GM19023 (cell line): ENCODE data around the gene B4GALT5.
"Not testable (repeated sequence)": the region's sequence is repeated elsewhere in the genome, so short reads cannot be mapped to it uniquely, and the experiment has no call there.

ENCODE experiments used
- ATAC-seq: cut with Tn5 transposase; IDR thresholded peaks from one replicate; pipeline ENCODE4 v1.9.1; 2021; ENCODE audit warnings: mild to moderate bottlenecking, moderate library complexity; ENCODE audit not compliant: unreplicated experiment

Gene B4GALT5

DNA sequence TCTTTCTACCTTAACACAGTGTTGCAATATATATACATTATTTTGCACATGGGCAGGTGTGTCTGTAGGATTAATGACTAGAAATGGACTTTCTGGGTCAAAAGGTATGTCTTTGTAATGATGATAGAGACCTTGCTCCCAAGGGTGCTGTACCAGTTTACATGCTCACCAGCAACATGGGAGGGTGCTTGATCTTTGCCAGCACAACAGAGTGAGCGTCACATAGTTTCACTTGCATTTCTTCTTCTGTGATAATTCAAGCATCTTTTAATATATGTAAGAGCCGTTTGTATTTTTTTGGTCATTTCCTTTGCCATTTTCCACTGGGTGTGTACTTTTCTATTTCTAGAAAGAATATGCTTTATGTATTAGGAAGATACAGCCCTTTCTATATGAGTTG, 23.6 kb upstream of the B4GALT5 start:
- no peak for ATAC-seq

DNA sequence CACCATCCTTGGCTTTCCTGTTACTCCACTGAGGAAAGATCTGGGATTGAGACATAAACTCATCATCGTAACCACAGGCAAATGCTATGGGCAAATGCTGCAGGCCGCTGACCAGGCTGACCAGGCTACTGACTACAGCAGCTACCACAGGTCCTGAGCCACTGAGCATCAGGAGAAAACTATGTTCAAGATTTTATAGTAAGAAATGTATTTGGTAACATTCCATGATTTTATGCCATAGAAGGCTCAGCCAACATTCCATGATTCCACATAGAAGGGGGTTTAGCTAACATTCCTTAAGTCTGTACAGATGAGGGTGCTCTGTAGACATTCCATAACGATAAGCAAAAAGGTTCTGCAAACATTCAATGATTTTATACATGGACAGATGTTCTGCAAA, 16.1 kb upstream of the B4GALT5 start:
- ATAC-seq: no peak

DNA sequence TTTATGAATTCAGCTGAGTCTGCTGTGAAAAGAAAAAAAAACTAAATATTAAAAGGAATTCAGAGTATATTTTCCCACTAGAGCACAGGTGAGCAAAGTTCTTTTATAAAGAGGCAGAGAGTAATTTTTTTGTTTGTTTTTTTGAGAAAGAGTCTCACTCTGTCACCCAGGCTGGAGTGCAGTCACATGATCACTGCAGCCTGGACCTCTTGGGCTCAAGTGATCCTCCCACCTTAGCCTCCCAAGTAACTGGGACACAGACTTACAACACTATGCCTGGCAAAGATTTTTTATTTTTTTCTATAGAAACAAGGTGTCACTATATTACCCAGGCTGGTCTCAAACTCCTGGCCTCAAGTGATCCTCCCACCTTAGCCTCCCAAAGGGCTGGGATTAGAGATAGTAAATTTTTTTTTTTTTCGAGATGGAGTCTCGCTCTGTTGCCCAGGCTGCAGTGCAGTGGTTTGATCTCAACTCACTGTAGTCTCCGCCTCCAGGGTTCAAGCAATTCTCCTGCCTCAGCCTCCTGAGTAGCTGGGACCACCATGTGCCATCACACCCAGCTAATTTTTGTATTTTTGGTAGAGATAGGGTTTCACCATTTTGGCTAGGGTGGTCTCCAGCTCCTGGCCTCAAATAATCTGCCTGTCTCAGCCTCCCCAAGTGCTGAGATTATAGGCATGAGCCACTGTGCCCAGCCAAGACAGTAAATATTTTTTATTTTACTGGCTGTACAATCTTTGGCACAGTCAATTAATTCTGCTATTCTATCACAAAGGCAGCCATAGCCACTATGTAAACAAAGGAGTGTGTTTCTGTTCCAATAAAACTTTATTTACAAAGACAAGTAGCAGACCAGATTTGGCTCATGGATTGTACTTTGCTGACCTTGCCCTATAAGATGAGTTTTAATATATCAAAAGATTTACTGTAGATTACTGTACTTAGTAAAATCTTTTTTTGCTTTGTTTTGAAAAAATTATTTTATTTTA, 14.5 kb upstream of the B4GALT5 start:
- no peak for ATAC-seq

DNA sequence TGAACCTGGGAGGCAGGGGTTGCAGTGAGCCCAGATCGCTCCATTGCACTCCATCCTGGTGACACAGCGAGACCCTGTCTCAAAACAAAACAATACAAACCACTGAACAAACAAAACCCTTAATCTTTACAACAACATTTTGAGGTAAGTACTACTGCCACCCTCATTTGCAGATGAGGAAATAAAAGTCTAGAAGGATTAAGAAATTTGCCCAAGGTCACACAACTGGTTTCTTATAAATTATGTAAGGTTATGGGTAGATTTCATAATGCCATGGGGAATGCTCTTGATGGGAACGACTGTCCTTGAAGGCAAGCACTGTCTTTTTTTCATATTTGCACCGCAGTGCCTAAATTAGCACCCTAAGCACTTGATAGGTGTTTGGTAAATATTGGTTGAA, 13.8 kb upstream of the B4GALT5 start:
- ATAC-seq: no peak

DNA sequence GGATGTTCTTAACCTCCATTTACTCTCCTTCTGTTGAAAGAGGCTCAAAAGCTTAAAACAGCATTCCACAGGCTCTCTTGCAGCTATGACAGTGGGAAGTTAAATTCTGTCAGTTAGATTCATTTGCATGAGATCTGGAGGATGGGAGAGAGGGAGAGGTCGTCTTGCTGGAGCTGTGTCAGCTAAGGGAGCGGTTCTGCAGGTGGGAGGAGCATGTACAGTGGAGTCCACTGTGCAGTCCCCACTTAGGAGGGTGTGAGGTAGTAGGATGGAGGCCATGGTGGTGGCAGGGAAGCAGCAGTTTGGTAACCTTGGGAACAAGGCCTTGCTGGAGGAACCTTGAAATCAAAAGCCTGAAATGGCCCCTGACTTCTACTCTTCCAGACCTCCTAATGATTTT, 12.0 kb upstream of the B4GALT5 start:
- ATAC-seq: no peak

DNA sequence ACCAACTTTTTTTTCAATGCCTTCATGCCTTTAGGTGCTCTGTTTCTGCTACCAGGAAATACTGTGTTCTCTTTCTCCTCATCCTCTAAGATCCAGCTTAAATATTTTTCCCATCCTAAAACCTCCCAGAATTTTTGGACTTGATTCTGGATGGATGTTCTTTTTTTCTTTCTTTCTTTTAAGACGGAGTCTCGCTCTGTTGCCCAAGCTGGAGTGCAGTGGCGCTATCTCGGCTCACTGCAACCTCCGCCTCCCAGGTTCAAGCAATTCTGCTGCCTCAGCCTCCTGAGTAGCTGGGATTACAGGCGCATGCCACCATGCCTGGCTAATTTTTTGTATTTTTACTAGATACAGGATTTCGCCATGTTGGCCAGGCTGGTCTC, 11.5 kb upstream of the B4GALT5 start:
- not testable (repeated sequence) for ATAC-seq

DNA sequence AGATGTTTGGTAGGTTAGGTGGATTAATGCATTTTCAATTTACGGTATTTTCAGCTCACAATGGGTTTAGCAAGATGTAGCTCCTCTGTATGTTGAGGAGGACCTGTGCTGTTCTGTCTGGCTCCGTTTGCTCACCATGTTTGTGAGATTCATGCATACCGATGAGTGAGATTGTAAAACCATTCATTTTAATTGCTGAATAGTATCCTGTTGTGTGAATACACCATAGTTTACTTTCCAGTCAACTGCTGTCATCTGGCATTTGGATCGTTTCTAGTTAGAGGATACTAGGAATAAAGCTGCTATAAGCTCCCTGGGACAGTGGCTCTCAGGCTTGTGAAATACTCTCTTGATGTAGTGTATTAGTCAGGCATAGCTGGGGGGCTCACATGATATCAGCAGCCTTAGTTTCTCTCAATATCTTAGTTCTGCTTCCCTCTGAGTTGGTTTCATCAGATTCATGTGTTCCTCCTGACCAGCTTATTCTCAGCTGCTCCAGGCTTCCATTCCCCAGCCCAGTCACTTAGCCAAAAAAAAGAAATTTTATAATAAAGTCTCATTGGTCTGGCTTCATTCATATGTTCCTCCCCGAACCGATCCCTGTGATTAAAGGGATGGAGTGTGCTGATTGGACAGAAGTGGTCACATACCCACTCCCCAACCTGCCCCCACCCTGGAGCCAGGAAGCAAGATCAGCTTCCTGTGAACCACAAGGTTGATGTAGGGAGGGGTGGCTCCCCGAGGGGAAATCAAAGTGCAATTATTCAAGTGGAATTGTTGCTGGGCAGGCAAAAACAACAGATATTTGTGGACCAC, 10.9 kb upstream of the B4GALT5 start:
- no peak for ATAC-seq

DNA sequence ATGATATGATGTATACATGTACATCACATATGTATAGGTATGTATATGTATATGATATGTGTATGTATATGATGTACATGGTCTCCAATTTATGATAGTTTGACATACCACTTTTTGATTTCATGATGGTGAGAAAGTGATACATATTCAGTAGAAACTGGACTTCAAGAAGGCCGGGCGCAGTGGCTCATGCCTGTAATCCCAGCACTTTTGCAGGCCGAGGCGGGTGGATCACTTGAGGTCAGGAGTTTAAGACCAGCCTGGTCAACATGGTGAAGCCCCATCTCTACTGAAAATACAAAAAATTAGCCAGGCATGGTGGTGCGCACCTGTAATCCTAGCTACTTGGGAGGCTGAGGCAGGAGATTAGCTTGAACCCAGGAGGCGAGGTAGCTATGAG, 10.1 kb upstream of the B4GALT5 start:
- not testable (repeated sequence) for ATAC-seq

DNA sequence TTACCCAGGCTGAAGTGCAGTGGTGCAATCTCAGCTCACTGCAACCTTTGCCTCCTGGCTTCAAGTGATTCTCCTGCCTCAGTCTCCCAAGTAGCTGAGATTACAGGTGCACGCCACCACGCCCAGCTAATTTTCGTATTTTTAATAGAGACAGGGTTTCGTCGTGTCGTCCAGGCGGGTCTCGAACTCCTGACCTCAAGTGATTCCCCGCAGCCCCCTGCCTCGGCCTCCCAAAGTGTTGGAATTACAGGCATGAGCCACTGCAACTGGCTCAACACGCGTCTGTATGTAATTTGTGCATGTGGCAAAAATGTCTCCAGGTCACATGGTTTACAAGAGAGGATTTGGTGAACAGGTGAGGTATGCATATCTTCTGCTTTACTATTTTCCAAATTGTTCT, 7.6 kb upstream of the B4GALT5 start:
- ATAC-seq: not testable (repeated sequence)

DNA sequence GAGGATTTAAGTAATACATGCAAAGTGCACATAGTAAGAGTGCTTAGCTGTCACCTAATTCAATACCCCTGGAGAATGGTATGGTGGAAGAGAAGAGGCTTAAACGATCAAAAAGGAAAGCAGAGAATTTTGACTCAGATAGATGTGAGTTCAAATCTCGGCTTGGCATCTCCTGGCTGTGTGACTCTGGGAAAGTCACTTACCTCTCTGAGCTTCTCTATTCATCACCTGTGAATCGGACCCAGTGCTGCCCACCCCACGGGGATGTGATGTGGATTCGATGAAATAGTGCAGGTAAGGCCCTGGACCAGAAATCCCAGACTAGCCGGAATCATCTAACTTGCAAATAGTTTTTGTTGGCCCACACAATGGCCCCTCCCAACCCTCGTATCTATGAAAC, 1.8 kb upstream of the B4GALT5 start:
- no peak for ATAC-seq

DNA sequence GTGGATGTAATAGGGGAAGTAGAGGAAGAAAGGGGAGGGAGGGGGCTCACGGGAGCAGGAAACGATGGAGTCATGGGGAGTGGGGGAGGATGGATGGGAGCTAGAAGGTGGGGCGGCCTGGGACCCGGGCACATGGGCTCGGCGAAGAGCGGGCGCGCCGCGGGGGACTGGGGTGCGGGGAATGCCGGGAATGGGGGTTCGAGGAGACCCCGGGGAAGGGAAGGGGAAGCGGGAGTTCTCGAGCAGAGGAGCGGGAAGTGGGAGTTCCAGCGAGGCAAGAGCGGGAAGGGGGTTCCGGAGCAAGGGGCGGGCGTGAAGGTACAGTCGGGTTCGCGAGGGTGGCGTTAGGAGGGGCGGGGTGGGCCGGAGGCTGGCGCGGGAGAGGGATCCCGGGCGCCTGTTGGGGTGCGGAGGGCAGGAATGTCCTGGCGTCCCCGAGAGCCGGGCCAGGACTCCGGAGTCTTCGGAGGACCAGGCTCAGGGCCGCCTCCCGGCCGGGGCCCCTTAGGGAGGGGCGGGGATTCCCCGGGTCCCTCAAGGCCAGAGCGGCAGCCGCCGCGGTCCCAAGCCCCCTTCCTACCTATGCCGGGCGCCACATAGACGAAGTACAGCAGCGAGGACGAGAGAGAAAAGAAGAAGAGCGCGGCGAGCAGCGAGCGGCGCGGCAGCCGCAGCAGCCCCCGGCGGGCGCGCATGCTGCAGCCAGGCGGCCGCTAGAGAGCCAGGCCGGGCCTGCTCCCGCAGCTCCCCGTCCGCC, 504 bp downstream of the B4GALT5 start:
- peak; percentile 40 for ATAC-seq

DNA sequence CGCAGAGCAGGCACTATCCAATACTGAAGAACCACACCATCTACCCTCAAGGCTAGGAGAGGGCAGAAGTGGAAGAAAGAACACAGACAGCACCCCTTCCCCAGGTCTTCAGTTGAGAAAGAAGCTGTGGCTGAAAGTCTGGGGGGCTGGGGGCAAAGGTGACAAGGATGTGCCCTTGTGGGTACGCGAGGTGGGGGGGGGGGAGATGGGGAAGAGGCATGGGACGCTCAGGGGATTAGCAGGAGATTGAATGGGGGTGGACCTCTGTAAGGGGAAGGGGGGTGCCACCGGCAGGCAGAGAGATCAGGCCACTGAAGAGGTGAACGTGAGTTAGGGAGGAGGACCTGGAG, 1.1 kb downstream of the B4GALT5 start:
- no peak for ATAC-seq

DNA sequence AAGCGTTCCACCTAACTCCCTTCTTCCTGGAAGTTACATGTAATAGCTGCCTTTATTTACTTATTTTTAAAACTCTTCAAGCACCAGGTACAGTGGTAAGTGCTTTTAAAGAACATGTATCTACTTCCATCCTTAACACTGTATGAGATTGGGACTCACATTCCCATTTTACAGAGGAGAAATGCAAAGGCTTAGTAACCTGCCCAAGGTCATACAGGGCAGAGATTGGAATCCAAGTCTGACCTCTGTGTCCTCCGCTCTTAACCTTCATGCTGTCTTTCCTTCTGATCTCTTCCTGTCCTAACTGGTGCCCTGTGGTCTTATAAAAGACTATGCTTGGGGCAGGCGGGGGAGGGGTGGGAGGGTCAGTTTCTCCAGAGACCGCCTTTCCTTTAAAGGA, 1.6 kb downstream of the B4GALT5 start:
- no peak for ATAC-seq

DNA sequence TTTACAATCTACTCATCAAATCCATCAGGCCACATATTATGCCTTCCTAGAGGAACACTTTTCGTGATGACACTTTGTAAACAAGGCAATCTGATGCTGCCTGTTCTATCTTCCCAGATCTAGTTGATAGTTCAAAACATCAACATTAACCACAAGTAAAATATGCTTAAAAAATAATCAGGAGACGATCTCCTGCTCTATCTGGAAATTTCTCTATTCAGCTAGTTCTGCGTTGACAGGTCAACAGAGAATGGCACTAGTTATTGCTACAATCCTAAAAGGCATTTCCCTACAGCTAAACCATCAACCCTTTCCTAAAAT, 2.1 kb downstream of the B4GALT5 start:
- no peak for ATAC-seq

DNA sequence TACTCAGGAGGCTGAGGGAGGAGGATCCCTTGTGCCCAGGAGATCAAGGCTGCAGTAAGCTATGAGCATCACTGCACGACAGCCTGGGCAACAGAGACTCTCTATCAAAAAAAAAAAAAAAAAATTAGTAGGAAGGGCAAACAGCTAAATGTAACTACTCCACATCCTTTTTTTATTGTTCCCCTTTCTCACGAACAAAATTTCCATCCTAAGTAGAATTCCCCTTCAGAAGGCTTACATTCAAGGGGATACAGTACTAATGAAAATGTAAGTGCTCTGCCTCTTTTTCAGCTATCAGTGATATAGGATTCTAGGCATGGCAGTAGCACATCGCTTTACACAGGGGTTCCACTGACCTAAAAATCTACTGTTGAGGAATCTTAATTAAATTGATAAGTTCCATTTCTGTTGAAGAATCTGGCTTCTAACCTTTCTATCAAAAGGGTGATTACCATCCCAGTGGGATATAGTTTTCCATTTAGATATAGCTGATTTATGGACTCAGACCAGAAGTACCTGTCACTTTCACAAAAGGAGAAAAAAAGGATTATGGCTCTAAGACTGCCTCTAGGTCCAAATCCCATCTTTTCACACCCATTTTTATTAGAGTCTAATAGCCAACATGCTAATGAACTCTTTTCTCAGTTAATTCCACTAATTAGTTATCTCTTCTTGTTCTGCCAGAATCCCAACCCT, 2.6 kb downstream of the B4GALT5 start:
- ATAC-seq: no peak

DNA sequence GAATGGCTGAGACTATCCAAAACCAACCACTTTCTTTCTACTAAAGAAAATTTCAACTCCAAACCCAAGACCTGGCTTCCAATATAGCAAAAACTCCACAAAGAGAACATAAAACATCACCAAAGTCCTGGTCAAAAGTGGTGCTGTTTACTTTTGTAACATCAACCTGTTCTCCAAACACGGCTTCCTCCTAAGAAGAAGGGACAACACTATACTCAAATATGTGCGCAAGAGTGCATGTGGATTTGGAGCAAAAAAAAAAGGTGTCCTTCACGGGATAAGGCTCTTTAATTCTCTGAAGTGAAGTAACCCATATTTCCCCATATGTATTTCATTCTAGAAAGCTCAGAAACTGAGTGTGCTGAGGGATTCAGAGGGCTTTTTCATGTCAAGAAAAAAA, 6.6 kb downstream of the B4GALT5 start:
- ATAC-seq: no peak

DNA sequence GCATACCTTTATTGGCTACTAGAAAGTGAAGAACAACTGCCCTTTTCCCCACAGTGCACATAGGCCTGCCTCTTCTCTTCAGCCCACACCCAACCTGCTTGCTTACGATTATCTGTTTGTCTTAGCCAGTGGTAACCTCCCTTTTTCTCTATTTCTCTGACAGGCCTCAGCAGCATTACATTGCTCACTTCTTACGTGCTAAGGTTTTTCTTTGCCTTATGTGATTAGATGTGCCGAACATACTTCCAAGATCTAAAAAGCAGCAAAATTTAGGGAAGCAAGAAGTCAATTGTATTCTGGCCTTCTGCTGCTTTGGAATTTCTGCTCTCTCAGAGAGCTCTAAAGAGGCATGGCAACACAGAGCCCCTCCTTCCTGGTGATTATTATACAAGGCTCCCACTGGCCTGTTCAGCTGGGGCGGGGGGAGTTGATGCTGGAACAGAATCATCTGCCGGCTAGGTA, 7.0 kb downstream of the B4GALT5 start:
- no peak for ATAC-seq

DNA sequence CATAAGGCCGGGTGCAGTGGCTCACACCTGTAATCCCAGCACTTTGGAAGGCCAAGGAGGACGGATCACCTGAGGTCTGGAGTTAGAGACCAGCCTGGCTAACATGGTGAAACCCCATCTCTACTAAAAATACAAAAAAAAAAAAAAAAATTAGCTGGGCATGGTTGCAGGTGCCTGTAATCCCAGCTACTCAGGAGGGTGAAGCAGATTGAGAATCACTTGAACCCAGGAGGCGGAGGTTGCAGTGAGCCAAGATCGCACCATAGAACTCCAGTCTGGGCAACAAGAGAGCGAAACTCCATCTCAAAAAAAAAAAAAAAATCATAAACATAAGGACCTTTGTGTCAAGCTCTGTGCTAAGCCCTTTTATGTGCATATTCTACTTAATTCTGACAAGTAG, 7.8 kb downstream of the B4GALT5 start:
- ATAC-seq: not testable (repeated sequence)

DNA sequence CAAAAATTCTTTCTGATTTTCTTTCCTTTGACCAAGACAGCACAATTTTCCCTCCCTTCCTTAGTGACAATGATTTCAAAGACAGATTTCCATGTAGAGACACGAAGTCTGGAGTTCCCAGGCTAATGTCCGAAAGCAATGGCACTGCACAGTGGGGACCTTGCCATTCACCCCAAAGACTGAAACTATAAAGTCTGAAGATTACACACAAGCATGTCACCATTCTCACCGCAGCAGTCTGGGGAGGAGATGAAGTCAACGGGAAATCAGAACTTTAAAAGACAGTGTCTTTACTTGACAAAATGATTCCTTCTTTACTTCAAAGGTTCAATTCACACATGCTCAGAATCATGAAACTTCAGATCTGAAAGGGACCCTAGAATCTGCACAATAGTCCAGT, 8.3 kb downstream of the B4GALT5 start:
- ATAC-seq: no peak

DNA sequence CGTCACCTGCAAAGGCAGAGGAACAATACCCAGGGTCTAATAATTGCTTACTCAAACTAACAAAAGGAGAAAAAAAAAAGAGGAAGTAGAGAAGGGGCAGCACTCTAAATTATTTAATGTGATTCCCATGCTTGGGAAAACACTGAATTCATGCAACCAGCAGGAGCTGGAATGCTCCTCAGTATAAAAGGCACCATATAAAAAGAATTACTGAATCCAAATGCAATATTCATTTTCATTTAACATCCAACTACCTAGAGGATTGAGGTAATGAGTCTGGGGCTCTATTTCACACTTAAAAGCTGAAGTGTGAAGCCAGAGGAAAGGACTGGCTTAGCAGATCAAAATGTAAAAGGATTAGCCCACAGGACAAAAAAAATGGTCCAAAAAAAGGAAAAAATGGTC, 8.7 kb downstream of the B4GALT5 start:
- no peak for ATAC-seq

DNA sequence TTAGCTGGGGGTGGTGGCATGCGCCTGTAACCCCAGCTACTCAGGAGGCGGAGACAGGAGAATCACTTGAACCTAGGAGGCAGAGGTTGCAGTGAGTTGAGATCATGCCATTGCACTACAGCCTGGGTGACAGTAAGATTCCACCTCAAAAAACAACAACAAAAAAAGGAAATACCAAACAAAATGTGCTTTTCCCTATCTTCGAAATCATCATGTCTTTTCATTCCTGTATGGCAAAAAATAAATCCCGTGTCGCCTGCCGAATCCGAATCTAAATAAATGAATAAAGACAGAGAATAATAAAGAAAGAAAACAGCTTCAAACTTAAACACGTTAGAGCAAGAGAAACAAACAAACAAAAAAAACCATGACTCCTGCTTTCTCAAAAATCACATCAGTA, 11.8 kb downstream of the B4GALT5 start:
- no peak for ATAC-seq
